ENCODE measurements around the gene CXorf58. TPM values are rescaled to one million over a fixed set of nuclear protein-coding genes. Genes with fewer than 3 reads are reported as not detected.

The CXorf58 gene
- total and polyA plus RNA-seq, 9 of the 15 experiments (the other 6 are each of a cell fraction or from before 2014, with no cell fraction given) = 0.10 to 0.27 (median 0.16) TPM; not detected in 3

DNA sequence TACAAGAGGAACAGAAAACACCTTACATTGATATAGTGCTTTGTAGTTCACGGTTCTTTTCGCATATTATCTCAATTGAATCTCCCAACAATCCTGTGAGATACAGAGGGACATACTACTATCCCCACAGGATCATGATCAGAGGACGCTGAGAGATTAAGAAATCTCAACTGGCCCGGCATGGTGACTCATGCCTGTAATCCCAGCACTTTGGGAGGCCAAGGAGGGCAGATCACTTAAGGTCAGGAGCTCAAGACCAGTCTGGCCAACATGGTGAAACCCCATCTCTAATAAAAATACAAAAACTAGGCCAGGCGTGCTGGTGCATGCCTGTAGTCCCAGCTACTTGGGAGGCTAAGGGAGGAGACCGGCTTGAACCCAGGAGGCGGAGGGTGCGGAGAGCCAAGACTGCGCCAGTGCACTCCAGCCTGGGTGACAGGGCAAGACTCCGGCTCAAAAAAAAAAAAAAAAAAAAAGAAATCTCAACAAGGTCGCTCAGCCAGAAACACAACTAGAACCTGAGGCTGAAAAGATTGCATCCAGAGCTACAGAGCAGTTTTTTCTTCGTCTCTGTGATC, 7.5 kb upstream of the CXorf58 start (continued):
- TF ChIP-seq, protein P1, sequence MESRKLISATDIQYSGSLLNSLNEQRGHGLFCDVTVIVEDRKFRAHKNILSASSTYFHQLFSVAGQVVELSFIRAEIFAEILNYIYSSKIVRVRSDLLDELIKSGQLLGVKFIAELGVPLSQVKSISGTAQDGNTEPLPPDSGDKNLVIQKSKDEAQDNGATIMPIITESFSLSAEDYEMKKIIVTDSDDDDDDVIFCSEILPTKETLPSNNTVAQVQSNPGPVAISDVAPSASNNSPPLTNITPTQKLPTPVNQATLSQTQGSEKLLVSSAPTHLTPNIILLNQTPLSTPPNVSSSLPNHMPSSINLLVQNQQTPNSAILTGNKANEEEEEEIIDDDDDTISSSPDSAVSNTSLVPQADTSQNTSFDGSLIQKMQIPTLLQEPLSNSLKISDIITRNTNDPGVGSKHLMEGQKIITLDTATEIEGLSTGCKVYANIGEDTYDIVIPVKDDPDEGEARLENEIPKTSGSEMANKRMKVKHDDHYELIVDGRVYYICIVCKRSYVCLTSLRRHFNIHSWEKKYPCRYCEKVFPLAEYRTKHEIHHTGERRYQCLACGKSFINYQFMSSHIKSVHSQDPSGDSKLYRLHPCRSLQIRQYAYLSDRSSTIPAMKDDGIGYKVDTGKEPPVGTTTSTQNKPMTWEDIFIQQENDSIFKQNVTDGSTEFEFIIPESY (CRISPR knock-in tag; IDR thresholded peaks at IDR 0.05) = no peak
- no peak for TF ChIP-seq ZNF79 (CRISPR knock-in tag; IDR thresholded peaks at IDR 0.05; ENCODE audit: low read depth)
- TF ChIP-seq ZNF3 (CRISPR knock-in tag; IDR thresholded peaks at IDR 0.05) = no peak
- TF ChIP-seq COPS2 (conservative IDR thresholded peaks at IDR 0.05) = no peak
- TF ChIP-seq, protein P2, sequence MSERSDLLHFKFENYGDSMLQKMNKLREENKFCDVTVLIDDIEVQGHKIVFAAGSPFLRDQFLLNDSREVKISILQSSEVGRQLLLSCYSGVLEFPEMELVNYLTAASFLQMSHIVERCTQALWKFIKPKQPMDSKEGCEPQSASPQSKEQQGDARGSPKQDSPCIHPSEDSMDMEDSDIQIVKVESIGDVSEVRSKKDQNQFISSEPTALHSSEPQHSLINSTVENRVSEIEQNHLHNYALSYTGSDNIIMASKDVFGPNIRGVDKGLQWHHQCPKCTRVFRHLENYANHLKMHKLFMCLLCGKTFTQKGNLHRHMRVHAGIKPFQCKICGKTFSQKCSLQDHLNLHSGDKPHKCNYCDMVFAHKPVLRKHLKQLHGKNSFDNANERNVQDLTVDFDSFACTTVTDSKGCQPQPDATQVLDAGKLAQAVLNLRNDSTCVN (CRISPR knock-in tag; IDR thresholded peaks at IDR 0.05) = no peak
- peak; percentile 34; the same call in 1 of the 2 replicates for TF ChIP-seq CTBP1 (IDR thresholded peaks at IDR 0.05; ENCODE audit: borderline replicate concordance)
- TF ChIP-seq TRIM24 (IDR thresholded peaks at IDR 0.05) = no peak
- TF ChIP-seq RHOXF2B (CRISPR knock-in tag; conservative IDR thresholded peaks at IDR 0.05) = no peak
- TF ChIP-seq HCFC1 (IDR thresholded peaks at IDR 0.05; ENCODE audit: low read depth, low read length) = no peak
- TF ChIP-seq KDM1A (IDR thresholded peaks at IDR 0.05) = peak; percentile 95 to 96
- no peak for TF ChIP-seq NR4A1 (CRISPR knock-in tag; IDR thresholded peaks at IDR 0.05)
- TF ChIP-seq NR4A1 (tag; IDR thresholded peaks at IDR 0.05) = no peak
- no peak for TF ChIP-seq SIRT6 (IDR thresholded peaks at IDR 0.05; ENCODE audit: low read depth, low read length)
- TF ChIP-seq ZNF133 (CRISPR knock-in tag; IDR thresholded peaks at IDR 0.05) = no peak
- TF ChIP-seq NCOA6 (IDR thresholded peaks at IDR 0.05) = no peak
- TF ChIP-seq, protein P3, sequence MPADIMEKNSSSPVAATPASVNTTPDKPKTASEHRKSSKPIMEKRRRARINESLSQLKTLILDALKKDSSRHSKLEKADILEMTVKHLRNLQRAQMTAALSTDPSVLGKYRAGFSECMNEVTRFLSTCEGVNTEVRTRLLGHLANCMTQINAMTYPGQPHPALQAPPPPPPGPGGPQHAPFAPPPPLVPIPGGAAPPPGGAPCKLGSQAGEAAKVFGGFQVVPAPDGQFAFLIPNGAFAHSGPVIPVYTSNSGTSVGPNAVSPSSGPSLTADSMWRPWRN (IDR thresholded peaks at IDR 0.05; ENCODE audit: low read depth) = no peak
- TF ChIP-seq ILF3 (IDR thresholded peaks at IDR 0.05; ENCODE audit: borderline replicate concordance) = no peak
- no peak for TF ChIP-seq RNF2 (IDR thresholded peaks at IDR 0.05)
- TF ChIP-seq ARHGAP35 (IDR thresholded peaks at IDR 0.05; ENCODE audit: partially characterized antibody) = no peak
- no peak for TF ChIP-seq MXI1 (IDR thresholded peaks at IDR 0.05; ENCODE audit: low read depth, low read length)
- TF ChIP-seq ELF1 (tag; IDR thresholded peaks at IDR 0.05) = no peak
- TF ChIP-seq, protein P4, sequence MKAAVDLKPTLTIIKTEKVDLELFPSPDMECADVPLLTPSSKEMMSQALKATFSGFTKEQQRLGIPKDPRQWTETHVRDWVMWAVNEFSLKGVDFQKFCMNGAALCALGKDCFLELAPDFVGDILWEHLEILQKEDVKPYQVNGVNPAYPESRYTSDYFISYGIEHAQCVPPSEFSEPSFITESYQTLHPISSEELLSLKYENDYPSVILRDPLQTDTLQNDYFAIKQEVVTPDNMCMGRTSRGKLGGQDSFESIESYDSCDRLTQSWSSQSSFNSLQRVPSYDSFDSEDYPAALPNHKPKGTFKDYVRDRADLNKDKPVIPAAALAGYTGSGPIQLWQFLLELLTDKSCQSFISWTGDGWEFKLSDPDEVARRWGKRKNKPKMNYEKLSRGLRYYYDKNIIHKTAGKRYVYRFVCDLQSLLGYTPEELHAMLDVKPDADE (conservative IDR thresholded peaks at IDR 0.05; ENCODE audit: control insufficient read depth, low read depth, low read length) = no peak
- no peak for TF ChIP-seq GTF2A2 (tag; IDR thresholded peaks at IDR 0.05)
- no peak for TF ChIP-seq ESRRA (IDR thresholded peaks at IDR 0.05; ENCODE audit: borderline replicate concordance, low read depth)
- TF ChIP-seq TAF7 (tag; IDR thresholded peaks at IDR 0.05) = no peak
- TF ChIP-seq C11orf30 (IDR thresholded peaks at IDR 0.05; ENCODE audit: low read depth) = no peak
- no peak for TF ChIP-seq PML (IDR thresholded peaks at IDR 0.05; ENCODE audit: low read length)
- no peak for TF ChIP-seq ZNF696 (CRISPR knock-in tag; conservative IDR thresholded peaks at IDR 0.05)
